HCT116 (cell line): ENCODE results near the gene APOC1. TPM values are rescaled to one million over a fixed set of nuclear protein-coding genes. Genes with fewer than 3 reads are reported as not detected.

ENCODE experiments used
- ATAC-seq: fragments of 200-7000 bp; cut with Tn5 transposase; 2 replicates; pipeline ENCODE4 v1.9.1; 2020; ENCODE audit warnings: mild to moderate bottlenecking, moderate library complexity
- BruUV-seq: library from RNA; stranded (reverse); fragments of 400-500 nt; replicated peaks from 2 replicates; lab custom pipeline; 2021; lab: Mats Ljungman, UMichigan
- CTCF ChIA-PET: fragments of 300-600 bp; sonication (Branson Sonifier 250); formaldehyde crosslinking; loops from one replicate; lab custom pipeline; 2021; ENCODE audit warnings: antibody characterized with exemption; lab: Charles Lee
- POLR2A ChIA-PET: fragments of 300-600, 350-600 bp; sonication (Branson Sonifier 250); formaldehyde crosslinking; loops from one replicate; lab custom pipeline; 2021; ENCODE audit warnings: antibody characterized with exemption; lab: Charles Lee
- RAD21 ChIA-PET, 2 experiments: fragments of 300-600 bp; sonication (Branson Sonifier 250); formaldehyde crosslinking; loops; one replicate each; lab custom pipeline; 2023; ENCODE audit warnings: low total read pairs in 2 of 2; ENCODE audit not compliant: uncharacterized antibody in 2 of 2, unreplicated experiment in 2 of 2, low non-redundant PET in 1 of 2; lab: Charles Lee
- DNase-seq: peaks from one replicate; pipeline ENCODE4 v3.0.0-alpha.2; 2010; ENCODE audit warnings: low read depth, low spot score
- H2AFZ ChIP-seq: fragments of 200-600 bp; shearing (Covaris generic), sonication (generic); 2 replicates; pipeline ENCODE4 v1.6.1; 2017; ENCODE audit warnings: low read depth, mixed run types, mixed read lengths, antibody characterized with exemption, low read length; ENCODE audit not compliant: poor library complexity, severe bottlenecking
- H3K27ac ChIP-seq: 2 replicates; pipeline ENCODE4 v1.5.1; 2012; ENCODE audit warnings: low read depth, low read length
- H3K27me3 ChIP-seq: fragments of 200-600 bp; sonication (generic); 2 replicates; pipeline ENCODE4 v1.6.1; 2016; ENCODE audit warnings: mixed run types, low read length, mixed read lengths; ENCODE audit not compliant: insufficient read depth
- H3K36me3 ChIP-seq, 2 experiments: fragments of 200-500 bp in 1 of 2; fragments of 200-600 bp in 1 of 2; sonication (Bioruptor generic) in 1 of 2; sonication (generic) in 1 of 2; 2 replicates each; pipeline versions ENCODE4 v1.5.1 to v1.6.1; 2014 to 2016; ENCODE audit warnings: low read length in 2 of 2, inconsistent platforms in 1 of 2, mixed read lengths in 1 of 2, mixed run types in 1 of 2; ENCODE audit not compliant: insufficient read depth in 2 of 2, control insufficient read depth in 1 of 2
- H3K4me1 ChIP-seq, 2 experiments: fragments of 200-600 bp in 1 of 2; sonication (generic) in 1 of 2; 2 replicates each; pipeline versions ENCODE4 v1.5.1 to v1.6.1; 2012 to 2017; ENCODE audit warnings: low read length in 2 of 2, inconsistent platforms in 1 of 2, mild to moderate bottlenecking in 1 of 2, mixed read lengths in 1 of 2, mixed run types in 1 of 2, moderate library complexity in 1 of 2; ENCODE audit not compliant: insufficient read depth in 2 of 2, control insufficient read depth in 1 of 2
- H3K4me2 ChIP-seq: fragments of 200-600 bp; sonication (generic); 2 replicates; pipeline ENCODE4 v1.6.1; 2017; ENCODE audit warnings: mixed run types, low read length, mixed read lengths
- H3K4me3 ChIP-seq, 2 experiments: fragments of 200-600 bp in 1 of 2; sonication (generic) in 1 of 2; replicated peaks in 1 of 2; 2 replicates each; pipeline ENCODE4 v1.5.1; 2011 to 2016; ENCODE audit warnings: low read length in 2 of 2, control low read depth in 1 of 2, low read depth in 1 of 2, mild to moderate bottlenecking in 1 of 2, mixed read lengths in 1 of 2, mixed run types in 1 of 2
- H3K79me2 ChIP-seq: fragments of 200-600 bp; sonication (generic); 2 replicates; pipeline ENCODE4 v1.6.1; 2017; ENCODE audit warnings: mild to moderate bottlenecking, mixed run types, low read length, moderate library complexity, mixed read lengths; ENCODE audit not compliant: insufficient read depth
- H3K9ac ChIP-seq: fragments of 200-600 bp; sonication (generic); 2 replicates; pipeline ENCODE4 v1.6.1; 2016; ENCODE audit warnings: low read length, mixed read lengths
- H3K9me2 ChIP-seq: fragments of 200-600 bp; sonication (generic), shearing (Covaris generic); 2 replicates; pipeline ENCODE4 v1.6.1; 2017; ENCODE audit warnings: mixed run types, mild to moderate bottlenecking, moderate library complexity; ENCODE audit not compliant: insufficient read depth
- H3K9me3 ChIP-seq, 2 experiments: fragments of 200-500 bp in 1 of 2; fragments of 200-600 bp in 1 of 2; sonication (Bioruptor generic) in 1 of 2; sonication (generic) in 1 of 2; 2 replicates each; pipeline ENCODE4 v1.6.1; 2014 to 2017; ENCODE audit warnings: low read length in 2 of 2, mixed read lengths in 2 of 2, inconsistent platforms in 1 of 2, low read depth in 1 of 2, mild to moderate bottlenecking in 1 of 2, mixed run types in 1 of 2, moderate library complexity in 1 of 2; ENCODE audit not compliant: control insufficient read depth in 1 of 2, insufficient read depth in 1 of 2
- H4K20me1 ChIP-seq: fragments of 200-600 bp; sonication (generic), shearing (Covaris generic); 2 replicates; pipeline ENCODE4 v1.6.1; 2017; ENCODE audit warnings: mixed run types, mild to moderate bottlenecking, moderate library complexity; ENCODE audit not compliant: insufficient read depth
- ATF3 ChIP-seq: IDR thresholded peaks from 2 replicates; pipeline ENCODE4 v1.6.1; 2012
- CBX3 ChIP-seq: IDR thresholded peaks from 2 replicates; pipeline ENCODE4 v1.6.1; 2012; ENCODE audit warnings: low read depth
- CEBPB ChIP-seq: IDR thresholded peaks from 2 replicates; pipeline ENCODE4 v1.6.1; 2012; ENCODE audit warnings: low read depth
- CTCF ChIP-seq, 3 experiments: fragments of 200-600 bp in 1 of 3; sonication (generic) in 1 of 3; IDR thresholded peaks in 2 of 3; conservative IDR thresholded peaks in 1 of 3; 2 replicates each; pipeline ENCODE4 v1.5.1; 2012 to 2017; ENCODE audit warnings: low read depth in 2 of 3, low read length in 2 of 3, antibody characterized with exemption in 1 of 3, borderline replicate concordance in 1 of 3, control low read depth in 1 of 3, mild to moderate bottlenecking in 1 of 3, mixed read lengths in 1 of 3, mixed run types in 1 of 3, moderate library complexity in 1 of 3; ENCODE audit not compliant: insufficient read depth in 1 of 3
- EGR1 ChIP-seq: IDR thresholded peaks from 2 replicates; pipeline ENCODE4 v1.6.1; 2012; ENCODE audit warnings: low read depth
- EZH2phosphoT487 ChIP-seq: fragments of 200-600 bp; IDR thresholded peaks from 2 replicates; pipeline ENCODE4 v1.6.1; 2018; ENCODE audit warnings: antibody characterized with exemption, borderline replicate concordance
- FOSL1 ChIP-seq: IDR thresholded peaks from 2 replicates; pipeline ENCODE4 v1.6.1; 2012; ENCODE audit warnings: low read depth
- RAD21 ChIP-seq: IDR thresholded peaks from 2 replicates; pipeline ENCODE4 v1.6.1; 2012; ENCODE audit warnings: low read depth, mild to moderate bottlenecking
- REST ChIP-seq: IDR thresholded peaks from 2 replicates; pipeline ENCODE4 v1.6.1; 2012; ENCODE audit warnings: low read depth
- TCF7L2 ChIP-seq: IDR thresholded peaks from 2 replicates; pipeline ENCODE4 v1.7.0; 2011; ENCODE audit warnings: borderline replicate concordance, inconsistent platforms; ENCODE audit not compliant: insufficient read depth, insufficient read length; ENCODE audit errors: extremely low read depth
- ZBTB33 ChIP-seq: IDR thresholded peaks from 2 replicates; pipeline ENCODE4 v1.6.1; 2011; ENCODE audit warnings: mild to moderate bottlenecking, low read length, moderate library complexity; ENCODE audit not compliant: insufficient replicate concordance; ENCODE audit errors: extremely low read depth
- ZFX ChIP-seq: fragments of 450-650 bp; IDR thresholded peaks from 2 replicates; pipeline ENCODE4 v1.6.1; 2017
- ZNF274 ChIP-seq: fragments of 200-500 bp; sonication (Bioruptor generic); IDR thresholded peaks from 2 replicates; pipeline ENCODE4 v1.6.1; 2014; ENCODE audit warnings: mild to moderate bottlenecking, low read depth, low read length, inconsistent platforms
- intact Hi-C: fragments of 100-400 bp; cut with micrococcal nuclease; formaldehyde crosslinking; loops from 2 replicates; pipeline ENCODE4 v1.10.0; 2022
- total RNA-seq: library from RNA; stranded (reverse); gene quantifications from one replicate; pipeline ENCODE4 v1.2.1, GENCODE V29; 2021; ENCODE audit not compliant: unreplicated experiment

APOC1 gene
- total RNA-seq, 1 experiment from 2014 or later = 5.1 TPM

GRCh38 chr19:44912854-44913253 lies 1.6 kb upstream of the APOC1 start:
- H3K27ac ChIP-seq = no peak overlapping the region
- POLR2A ChIA-PET = interaction anchor here (1.3 kb wide), 1 partner anchor 42 kb away, joined by 4 read pairs; the partner anchor contains the start of gene CLPTM1

More at GRCh38 chr19:44912854-44913253, 1.6 kb upstream of the APOC1 start:
- Histone ChIP-seq H3K9me3 (no peaks in the 10 kb centered on the region), H3K9me2 (no peaks in the 10 kb centered on the region), H3K79me2 (no peaks in the 10 kb centered on the region), H3K4me3 (no peak overlapping the region)
- RAD21 ChIA-PET = no interaction called here
- no peak for TF ChIP-seq RAD21
- TF ChIP-seq EGR1 = no peak
- TF ChIP-seq CBX3 = no peak
- no peak for TF ChIP-seq ZNF274
- no peak for TF ChIP-seq ATF3
- TF ChIP-seq EZH2phosphoT487 = no peak
- no peak for TF ChIP-seq ZBTB33
- no peak for TF ChIP-seq CTCF (IDR thresholded peaks at IDR 0.05 in 2 of 3, conservative IDR thresholded peaks at IDR 0.05 in 1 of 3; ENCODE audit: borderline replicate concordance in 1 of 3, insufficient read depth in 1 of 3, low read depth in 2 of 3, low read length in 2 of 3)
- TF ChIP-seq REST = no peak
- TF ChIP-seq TCF7L2 = no peak
- TF ChIP-seq CEBPB = no peak
- TF ChIP-seq FOSL1 = no peak
- no peak for TF ChIP-seq ZFX
- TF ChIP-seq, all 23 proteins: peak for 0
- ATAC-seq (no peak), DNase-seq (no peak)
- Histone ChIP-seq H2AFZ (no peak overlapping the region), H3K9ac (no peak overlapping the region), H3K27me3 (no peaks in the 10 kb centered on the region), H3K4me1 (peaks cover 21 to 40% of the 10 kb centered on the region in 2 experiments), H3K4me2 (no peak overlapping the region), H4K20me1 (no peaks in the 10 kb centered on the region), H3K36me3 (no peaks in the 10 kb centered on the region)
- CTCF ChIA-PET = no interaction called here
- intact Hi-C loops = no loop called here
- BruUV-seq = no TSS peak
